ENCODE results near the gene SERINC4.

DNA sequence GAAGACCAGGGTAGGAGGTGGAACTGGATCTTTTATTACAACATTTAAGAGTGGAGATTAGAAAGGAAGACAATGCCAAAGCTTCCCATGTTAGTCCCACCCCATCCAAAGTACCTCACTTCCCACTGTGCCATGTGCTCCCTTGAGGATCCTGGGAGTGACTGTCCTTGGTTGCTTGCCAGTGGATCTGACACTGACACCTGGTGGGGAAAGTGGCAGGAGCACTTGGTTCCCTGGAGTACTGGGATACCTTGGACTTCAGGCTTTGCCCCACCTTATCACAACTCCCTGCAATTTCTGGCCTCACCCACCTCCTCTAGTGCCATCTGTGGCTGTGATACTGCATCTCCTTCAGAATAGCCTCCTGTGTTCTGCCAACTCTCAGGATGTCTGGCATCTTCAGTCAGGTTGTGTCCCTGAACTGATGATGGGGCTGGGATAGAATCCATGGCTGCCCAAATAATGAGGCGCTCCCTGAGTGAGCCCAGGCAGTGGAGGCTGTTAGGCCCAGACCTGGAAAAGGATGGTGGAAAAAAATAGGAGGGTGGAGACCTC is 24.5 kb downstream of the SERINC4 start:
- TF ChIP-seq, protein P1, sequence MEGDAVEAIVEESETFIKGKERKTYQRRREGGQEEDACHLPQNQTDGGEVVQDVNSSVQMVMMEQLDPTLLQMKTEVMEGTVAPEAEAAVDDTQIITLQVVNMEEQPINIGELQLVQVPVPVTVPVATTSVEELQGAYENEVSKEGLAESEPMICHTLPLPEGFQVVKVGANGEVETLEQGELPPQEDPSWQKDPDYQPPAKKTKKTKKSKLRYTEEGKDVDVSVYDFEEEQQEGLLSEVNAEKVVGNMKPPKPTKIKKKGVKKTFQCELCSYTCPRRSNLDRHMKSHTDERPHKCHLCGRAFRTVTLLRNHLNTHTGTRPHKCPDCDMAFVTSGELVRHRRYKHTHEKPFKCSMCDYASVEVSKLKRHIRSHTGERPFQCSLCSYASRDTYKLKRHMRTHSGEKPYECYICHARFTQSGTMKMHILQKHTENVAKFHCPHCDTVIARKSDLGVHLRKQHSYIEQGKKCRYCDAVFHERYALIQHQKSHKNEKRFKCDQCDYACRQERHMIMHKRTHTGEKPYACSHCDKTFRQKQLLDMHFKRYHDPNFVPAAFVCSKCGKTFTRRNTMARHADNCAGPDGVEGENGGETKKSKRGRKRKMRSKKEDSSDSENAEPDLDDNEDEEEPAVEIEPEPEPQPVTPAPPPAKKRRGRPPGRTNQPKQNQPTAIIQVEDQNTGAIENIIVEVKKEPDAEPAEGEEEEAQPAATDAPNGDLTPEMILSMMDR (IDR thresholded peaks at IDR 0.05) = no peak
- TF ChIP-seq POLR2A (IDR thresholded peaks at IDR 0.05) (no peak), EP300 (IDR thresholded peaks at IDR 0.05) (no peak)

All from tibial nerve (tissue), 4 donors.